ENCODE measurements around the gene C5orf46.
"Not testable (repeated sequence)": the region's sequence is repeated elsewhere in the genome, so short reads cannot be mapped to it uniquely, and the experiment has no call there.

C5orf46 gene

DNA sequence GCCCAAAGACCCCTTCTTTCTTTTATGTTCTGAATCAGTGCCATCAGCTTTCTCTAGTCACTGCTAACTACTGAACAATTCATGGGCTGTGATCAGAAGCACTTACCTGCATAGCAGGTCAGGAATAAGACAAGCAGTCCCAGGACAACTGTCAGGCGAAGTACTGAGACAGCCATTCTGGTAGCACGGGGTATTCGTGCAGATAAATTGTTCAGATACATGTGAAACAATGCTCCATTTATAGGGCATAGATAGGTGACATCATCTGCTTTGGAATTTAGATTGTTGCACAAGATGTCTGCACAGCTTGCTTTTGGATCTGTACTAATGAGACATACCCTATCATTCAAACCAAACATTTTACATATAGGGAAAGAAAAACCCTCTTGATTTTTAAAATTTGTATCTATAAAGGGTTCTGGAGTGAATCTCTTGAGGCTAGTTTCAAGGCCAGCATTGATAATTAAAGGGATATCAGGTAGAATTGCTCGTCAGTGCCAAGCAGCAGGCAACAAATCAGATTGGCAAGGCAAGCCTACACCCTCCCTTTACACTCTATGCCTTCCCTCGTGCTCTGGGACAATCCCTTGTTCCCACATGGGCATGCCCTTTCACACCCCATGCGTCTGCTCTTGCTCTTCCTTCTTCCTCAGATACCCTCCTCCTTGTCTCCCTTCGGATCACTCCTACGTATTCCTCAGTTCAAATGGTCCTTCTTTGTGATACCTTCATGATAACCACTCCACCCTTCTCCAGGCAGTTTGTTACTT, at the start of gene C5orf46:
Gene C5orf46 (minus strand): TSS at position 213 of the 770 bp plus-strand sequence. CDS start 37 bp downstream, at position 176.
- DNase-seq (ENCODE audit: low spot score) = no peak

DNA sequence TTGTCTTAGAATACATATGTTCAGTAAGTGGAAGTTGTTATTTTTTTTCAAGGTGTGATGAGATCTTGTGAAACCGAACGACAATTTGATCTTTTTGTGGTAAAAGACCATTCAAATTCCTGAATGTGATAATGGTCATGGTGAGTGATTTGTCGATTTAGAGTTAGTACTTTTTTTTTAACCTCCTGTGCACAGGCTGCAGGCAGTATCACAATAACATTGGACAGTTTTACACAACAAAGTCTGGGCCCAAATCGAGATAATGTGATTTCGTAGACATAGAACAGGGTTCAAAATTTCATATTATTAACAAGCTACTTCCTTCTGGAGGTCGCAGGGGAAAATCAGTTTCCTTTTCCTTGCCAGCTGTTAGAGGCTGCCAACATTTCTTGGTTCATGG, 48.6 kb upstream of the C5orf46 start:
- DNase-seq (ENCODE audit: low spot score) = no peak

DNA sequence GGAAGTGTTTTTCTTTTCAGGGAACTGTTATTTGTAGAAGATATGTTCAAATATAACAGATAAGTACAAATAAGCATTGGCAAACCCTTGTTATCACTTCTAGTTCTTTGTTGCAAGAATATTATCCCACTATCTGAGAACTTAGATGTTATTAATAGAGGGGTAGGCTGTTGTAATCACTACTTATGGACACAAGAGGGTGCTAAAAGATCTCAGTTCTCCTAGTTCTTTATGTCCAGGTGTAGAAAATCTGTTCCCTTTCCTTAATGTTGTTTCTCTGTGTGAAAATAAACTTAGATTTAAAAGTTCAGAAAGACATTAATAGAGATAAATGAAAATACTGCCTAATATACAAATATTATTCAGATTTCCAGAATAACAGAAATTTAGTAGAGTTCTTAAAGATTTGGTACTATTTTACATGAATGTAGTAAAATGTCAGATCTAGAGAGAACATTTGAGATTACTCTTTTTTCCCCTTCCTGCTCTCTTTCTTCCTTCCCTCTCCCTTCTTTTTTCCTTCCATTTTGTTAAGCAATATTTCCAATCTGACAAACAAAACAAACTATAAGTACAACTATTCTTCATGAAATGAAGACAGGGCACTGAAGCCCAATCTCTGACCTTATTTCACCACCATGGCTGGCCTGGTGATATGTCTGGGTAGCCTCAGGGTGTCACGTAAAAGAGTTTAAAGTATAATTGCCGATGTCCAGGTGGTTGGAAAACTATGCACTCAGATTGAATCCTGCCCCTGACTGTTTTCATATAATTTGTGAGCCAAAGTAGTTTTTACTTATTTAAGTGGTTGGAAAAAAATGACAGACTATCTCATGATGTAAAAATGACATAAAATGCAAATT, 43.6 kb upstream of the C5orf46 start:
- peak; percentile 50 for DNase-seq (ENCODE audit: low spot score)

DNA sequence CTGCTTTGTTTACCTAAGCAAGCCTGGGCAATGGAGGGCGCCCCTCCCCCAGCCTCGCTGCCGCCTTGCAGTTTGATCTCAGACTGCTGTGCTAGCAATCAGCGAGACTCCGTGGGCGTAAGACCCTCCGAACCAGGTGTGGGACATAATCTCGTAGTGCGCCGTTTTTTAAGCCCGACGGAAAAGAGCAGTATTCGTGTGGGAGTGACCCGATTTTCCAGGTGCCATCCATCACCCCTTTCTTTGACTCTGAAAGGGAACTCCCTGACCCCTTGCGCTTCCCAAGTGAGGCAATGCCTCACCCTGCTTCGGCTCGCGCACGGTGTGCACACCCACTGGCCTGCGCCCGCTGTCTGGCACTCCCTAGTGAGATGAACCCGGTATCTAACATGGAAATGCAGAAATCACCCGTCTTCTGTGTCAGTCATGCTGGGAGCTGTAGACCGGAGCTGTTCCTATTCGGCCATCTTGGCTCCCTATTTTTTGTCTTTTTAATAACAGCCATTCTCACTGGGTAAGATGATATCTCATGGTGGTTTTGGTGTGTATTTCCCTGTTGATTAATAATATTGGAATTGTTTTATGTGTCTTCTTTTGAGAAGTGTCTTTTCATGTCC, 40.4 kb upstream of the C5orf46 start:
- DNase-seq (ENCODE audit: low spot score) = not testable (repeated sequence)

DNA sequence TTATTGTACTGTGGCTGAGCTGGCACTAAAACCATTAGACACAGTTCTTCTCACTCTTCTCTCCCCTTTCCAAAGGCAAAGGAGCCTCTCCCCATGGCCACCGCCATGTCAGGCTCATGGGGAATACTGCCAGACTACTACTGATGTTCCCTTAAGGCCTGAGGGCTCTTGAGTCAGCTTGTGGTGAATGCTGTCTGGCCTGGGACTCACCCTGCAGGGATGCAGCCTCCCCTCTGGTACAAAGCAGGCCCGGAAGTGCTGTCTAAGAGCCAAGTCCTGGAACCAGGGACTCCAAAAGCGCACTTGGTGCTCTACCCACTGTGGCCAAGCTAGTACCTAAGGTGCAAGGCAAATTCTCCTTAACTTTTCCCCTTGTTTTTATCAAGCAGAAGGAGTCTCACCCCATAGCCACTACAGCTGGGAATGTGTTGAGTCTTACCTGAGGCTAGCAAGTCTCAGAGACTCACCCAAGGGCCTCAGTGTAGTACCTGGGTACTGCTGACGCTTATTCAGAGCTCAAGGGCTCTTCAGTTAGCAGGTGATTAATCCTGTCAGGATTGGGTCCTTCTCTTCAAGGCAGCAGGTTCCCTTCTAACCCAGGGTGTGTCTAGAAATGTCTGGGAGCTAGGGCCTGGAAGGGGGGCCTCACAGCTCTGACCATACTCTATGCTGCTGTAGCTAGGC, 33.2 kb upstream of the C5orf46 start:
- DNase-seq (ENCODE audit: low spot score) = no peak

DNA sequence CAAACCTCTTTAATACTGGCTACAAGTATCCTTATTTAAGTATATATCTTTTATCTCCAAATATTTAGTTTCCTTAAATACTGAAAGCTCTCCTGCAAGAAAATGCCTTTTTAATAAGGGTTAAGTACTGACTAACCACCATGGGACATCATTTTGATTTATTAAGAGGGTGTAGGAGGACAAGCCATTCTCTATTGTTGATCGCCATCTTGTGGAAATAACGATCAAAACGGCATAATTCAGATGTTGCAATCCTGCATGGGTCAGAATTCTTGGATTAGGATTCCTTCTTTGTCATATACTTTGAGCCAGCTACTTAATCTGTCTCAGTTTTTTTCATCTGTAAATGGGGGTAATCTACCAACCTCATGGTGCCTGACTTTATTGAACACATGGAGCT, 28.7 kb upstream of the C5orf46 start:
- DNase-seq (ENCODE audit: low spot score) = peak; percentile 69

DNA sequence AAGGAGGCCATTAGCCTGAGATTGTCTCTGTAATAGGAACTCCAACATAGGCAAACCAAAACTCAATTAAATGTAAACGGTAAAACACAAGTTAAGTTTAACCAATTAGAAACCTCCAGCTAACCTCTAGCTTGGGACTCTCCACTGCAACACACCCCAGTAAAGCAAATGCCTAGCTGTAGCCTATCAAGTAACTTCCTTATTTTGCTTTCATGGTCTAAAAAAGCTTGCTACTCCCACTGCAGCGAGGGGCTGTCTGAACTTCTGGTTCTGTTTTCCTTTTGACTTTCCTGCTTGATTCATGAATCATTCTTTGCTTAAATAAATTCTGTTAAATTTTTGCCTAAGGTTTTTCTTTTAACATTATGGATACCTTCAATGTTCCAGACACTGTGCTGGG, 24.4 kb upstream of the C5orf46 start:
- DNase-seq (ENCODE audit: low spot score) = no peak

DNA sequence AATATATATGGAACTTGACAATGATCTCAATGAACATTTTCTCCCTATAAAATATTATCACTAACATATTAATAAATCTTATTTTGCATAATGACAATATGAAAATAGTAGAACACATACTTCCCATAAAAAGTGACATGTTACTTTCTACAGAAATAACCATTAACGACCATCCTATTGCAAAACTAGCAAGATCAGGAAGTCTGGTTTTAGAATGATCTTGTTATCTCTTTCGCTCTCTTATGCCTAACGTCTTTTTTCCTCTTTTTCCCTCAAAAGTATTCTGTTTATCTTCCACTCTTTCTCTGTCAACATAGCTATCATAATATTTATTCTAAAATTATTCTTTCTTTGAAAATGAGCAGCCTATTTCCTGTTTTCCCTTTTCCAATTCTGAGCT, 21.6 kb upstream of the C5orf46 start:
- peak; percentile 24 for DNase-seq (ENCODE audit: low spot score)

DNA sequence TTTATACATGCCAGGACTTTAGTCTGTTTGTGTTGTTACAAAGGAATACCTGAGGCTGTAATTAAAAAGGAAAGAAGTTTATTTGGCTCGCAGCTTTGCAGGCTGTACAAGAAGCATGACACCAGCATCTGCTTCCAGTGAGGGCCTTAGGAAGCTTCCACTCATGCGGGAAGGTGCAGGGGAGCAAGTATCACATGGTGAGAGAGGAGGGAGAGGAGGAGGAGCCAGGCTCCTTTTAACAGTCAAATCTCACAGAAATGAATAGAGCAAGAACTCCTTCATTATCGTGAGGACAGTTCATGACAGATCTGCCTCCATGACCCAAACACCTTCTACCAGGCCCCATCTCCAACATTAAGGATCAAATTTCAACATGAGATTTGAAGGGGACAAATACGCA, 18.7 kb upstream of the C5orf46 start:
- no peak for DNase-seq (ENCODE audit: low spot score)

DNA sequence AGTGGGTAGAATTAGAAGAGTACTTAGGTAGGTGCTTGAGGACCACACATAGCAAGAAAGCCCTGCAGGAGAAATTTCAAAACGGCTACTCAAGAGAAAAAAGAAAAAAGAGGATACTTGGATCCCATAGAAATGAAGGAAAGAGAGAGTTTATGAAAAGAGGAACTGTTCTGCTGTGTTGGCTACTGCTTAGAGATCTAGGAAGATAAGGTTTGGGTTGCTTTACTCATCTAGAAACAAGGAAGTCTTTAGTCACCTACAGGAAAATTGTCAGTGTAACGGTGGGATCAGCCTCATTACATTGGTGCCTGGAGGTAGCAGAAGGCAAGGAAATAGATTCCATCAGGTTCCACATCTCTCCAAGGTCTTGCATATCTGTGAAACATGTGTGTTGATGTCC, 14.8 kb upstream of the C5orf46 start:
- peak; percentile 37 for DNase-seq (ENCODE audit: low spot score)

DNA sequence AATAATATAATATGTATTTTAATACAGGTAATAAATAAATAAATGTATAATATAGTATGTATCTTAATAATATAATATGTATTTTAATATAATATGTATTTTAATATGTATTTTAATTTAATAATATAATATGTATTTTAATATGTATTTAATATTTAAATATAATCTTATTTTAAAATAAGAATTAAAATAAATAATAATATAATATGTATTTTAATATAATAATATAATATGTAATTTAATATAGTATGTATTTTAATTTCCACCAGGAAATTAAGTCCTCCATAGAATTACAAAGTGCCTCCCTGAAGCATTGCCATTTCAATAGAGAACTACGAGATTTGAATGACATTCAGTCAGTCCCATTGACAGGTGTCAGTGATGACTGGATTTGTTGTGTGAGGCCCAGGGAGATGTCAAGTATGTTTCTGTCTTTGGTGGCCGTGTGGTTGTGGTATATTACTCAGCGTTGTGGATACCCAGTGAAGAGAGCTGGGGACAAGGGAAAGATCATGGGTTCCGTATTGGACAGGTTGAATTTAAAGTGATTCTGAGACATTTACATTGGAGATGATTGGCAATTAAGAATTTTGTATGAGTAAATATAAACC, 14.2 kb upstream of the C5orf46 start:
- no peak for DNase-seq (ENCODE audit: low spot score)

DNA sequence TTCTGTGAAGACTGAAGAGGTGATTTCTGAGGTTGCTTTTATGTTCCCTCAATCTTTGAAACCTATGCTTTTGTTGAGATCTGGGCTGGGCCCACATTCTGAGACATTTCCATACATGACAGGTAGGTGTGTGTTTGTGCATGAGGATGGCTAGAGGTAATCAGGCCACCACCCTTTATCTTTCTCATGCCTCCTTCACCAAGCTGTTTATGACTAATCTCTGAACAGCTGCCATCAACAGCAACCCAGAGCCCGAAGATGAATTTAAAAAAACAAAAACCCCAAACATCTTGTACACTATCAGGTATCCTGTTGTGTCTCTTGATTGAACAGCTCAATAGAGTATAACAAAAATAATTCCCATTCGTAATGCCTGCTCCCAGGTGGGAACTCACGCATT, 12.6 kb upstream of the C5orf46 start:
- no peak for DNase-seq (ENCODE audit: low spot score)

DNA sequence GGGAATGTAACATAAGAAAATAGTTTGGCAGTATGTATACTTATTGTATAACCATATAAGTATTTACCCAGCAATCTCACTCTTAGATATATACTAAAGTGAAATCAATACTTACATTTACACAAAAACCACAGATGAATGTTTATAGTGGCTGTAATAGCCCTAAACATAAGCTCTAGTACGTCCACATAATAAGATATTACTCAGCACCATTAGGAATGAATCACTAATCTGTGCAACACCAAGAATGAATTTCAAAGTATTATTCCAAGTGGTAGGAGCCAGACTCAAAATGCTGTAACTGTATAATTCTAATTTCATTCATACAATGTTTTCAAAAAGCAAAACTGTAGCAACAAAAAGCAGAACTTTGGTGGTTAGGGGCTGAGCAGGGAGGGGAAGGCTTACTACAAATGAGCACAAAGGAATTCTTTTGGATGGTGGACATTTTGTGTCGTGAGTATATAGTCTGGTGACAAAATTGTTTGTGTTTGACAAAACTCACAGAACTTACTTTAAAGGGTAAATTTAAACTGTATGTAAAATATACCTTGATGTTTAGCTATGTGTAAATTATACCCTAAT, 11.9 kb upstream of the C5orf46 start:
- DNase-seq (ENCODE audit: low spot score) = no peak

DNA sequence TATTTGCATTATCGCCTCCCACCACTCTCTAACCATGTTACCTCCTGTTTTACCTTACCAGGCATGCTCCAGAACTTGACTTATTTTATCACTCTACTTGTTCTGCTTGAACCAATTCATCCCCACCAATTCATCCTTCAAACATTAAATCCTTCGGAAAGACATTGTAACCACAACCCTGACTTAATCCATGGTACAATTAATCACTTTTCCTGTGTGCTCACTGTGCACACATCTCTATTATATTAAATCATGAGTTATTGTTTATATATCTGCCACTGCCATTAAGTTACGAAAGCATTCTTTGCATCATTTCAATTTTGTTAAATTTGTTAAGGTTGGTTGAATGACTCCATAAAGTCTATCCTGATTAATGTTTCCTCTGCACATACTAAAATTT, 7.4 kb upstream of the C5orf46 start:
- DNase-seq (ENCODE audit: low spot score) = no peak

DNA sequence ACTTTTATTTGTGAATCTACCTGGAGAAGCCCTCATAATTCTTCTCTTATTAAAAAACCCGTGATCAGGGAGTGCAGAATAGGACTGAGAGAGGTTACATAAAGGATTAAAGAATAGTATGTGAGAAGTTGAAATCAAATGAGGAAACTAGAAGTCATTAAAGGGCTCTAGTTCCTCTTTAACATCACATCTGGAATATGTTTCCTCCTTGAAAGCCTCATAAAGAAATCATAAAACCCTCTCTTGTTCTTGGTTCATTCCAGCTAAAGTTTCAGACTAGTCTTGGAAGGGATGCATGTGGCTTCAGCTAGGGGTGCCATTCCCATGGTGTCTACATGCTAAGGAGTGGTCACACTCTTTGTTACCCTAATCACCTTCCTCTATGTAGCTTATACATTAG, 5.7 kb upstream of the C5orf46 start:
- DNase-seq (ENCODE audit: low spot score) = no peak

DNA sequence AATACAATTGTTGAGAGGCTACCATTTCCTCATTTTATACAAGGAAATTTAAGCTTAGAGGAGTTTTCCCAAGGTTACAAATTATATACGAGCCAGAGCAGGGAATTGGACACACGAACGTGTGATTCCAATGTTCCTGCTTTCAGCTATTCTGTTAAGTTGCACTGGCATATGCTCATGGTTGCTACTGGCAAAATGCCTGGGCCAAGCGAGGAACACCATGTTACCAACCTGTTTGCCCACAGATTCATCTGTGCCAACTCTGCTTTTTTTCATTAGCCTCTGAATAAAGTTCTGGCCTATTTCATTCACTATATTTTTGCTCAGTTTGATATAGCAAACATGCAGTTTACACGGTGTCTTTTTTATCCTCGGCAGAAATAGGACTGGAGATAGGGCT, 5.1 kb upstream of the C5orf46 start:
- DNase-seq (ENCODE audit: low spot score) = no peak

DNA sequence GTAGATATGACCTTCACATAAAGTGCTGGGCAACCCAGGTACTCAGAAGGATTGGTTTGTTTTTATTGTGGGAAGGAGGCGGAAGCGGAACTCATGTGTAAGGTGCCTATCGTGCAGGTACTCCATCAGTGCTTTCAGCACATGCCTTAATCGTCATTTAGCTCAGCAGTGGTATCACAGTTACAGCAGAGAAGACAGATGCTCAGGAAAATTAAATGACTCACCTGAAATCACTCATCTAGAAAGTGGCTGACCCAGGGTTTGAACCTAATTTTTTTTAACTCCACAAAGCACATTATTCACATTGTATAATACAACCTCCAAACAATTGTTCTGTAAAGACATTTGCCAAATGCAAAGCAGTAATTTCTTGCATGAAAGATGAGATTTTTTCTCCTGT, 2.2 kb downstream of the C5orf46 start:
- DNase-seq (ENCODE audit: low spot score) = no peak

DNA sequence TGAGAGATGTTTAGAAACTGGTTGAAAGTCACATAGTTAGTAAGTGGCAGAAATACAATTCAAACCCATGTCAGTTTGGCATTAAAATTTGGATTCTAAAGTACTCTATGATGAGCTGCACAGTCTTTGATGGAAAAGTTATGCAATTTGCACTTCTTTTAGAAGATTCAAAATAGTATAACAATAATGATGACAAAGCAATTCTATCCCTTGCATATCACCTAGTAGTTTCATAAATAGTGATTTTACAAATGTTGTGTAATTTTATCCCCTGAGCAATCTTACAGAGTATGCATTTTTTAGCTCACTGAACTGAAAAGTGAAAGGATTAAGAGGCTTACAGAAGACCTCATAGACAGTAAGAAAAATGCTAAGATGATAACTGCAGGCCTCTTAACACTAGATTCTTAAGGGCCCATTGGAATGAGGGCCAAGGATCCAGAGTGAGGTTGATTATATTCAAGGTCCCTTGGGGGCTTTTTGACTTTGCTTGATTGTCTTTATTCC, 3.7 kb downstream of the C5orf46 start:
- DNase-seq (ENCODE audit: low spot score) = no peak

DNA sequence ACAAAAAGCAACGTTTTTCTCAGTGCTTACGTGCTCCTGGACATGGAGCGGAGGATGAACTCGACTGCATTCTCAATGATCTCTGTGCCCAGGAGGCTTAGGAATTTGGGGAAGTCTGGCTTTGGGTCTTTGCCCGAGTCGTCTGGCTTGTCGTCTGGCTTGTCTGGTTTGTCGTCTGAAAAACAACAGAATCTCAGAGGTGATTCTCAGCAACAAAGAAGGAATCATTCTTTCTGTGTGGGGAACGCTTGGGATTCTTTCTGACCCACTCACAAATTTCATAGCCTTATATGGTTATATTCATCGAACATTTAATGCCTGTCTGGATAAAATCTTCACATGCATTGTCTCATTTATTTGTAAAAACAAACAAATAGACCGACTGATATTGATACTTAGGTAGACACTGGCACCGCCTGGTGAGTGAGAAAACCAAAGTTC, 4.7 kb downstream of the C5orf46 start:
- peak; percentile 26 for DNase-seq (ENCODE audit: low spot score)

DNA sequence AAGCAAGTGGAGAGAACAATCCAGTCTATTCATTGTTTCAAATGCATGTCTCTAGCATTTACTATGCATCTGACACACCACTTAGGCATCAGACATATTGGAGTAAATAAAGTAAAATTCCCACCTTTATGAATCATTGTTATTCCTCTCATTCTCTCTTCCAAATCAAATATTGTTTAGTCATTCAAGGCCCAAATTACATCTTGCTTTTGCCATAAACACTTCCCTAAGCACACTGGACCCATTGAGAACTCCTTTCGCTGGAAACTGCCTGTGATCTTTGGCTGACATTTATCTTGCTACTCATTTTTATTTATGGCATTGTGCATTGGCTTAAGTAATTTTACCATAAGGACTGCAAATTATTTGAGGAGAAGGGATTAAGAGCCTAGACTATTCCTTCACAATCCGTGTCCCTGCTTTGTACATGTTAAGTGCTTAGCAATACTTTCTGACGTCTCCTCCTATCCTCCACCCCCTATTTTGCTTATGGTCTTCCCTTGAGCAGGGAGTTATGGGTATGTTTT, 7.4 kb downstream of the C5orf46 start:
- DNase-seq (ENCODE audit: low spot score) = no peak

DNA sequence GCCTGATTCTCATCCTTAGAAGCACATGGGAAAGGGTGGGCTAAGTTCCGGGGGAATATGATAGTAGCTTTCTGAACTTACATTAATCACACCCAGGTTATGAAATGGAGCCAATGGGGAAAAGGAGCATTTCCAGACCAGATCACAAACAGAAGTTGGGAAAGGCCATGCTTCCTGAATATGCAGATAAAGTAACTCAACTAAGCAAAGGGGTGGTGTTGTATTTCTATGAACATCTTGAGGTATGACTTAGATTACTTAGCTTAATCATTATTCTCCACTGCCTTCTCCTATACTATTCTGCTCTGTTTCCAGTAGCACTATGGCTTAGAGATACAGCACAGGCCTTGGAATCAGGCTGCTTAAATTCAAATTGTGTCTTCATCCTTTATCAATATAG, 10.5 kb downstream of the C5orf46 start:
- no peak for DNase-seq (ENCODE audit: low spot score)
